Sigmoid colon (tissue), 4 donors: ENCODE data around the gene UBQLN1.

ENCODE experiments used
- EP300 ChIP-seq, 4 donors: sonication (generic); formaldehyde crosslinking; IDR thresholded peaks; one replicate each; pipeline ENCODE4 v1.6.1; 2017; ENCODE audit warnings: antibody characterized with exemption in 4 of 4
- POLR2A ChIP-seq, 2 donors: fragments of 450-650 bp; IDR thresholded peaks; one replicate each; pipeline ENCODE4 v1.6.1; 2016; ENCODE audit warnings: antibody characterized with exemption in 2 of 2, mild to moderate bottlenecking in 2 of 2, moderate library complexity in 2 of 2
- POLR2AphosphoS5 ChIP-seq, 4 donors: sonication (generic); formaldehyde crosslinking; IDR thresholded peaks; one replicate each; pipeline ENCODE4 v1.6.1; 2017; ENCODE audit warnings: antibody characterized with exemption in 4 of 4
- TF ChIP-seq, protein P1 (sequence below), 4 experiments: fragments of 450-650 bp in 3 of 4; fragments of 200-600 bp in 1 of 4; IDR thresholded peaks; one replicate each; pipeline ENCODE4 v1.5.1; 2016 to 2019; ENCODE audit warnings: antibody characterized with exemption in 4 of 4, mild to moderate bottlenecking in 3 of 4, moderate library complexity in 2 of 4

DNA sequence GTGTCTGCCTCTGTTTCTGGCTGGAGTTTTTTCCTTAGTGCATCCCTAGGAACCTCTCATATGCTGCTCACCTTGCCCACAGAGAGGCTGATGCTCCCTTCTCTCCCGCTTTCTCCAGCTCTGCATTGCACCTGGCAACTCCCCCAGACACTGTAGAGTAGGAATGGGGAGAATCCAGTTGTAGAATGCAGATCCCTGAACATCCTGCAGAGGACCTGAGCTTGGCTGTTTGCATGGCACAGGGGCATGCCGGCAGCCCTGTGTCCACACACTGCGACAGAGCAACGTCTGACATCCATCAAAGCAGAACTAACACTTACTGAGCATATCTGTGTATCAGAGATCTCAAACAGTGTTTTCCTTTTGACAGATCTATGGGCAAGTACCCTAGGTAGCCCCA lies 65.0 kb downstream of the UBQLN1 start:
- no peak for TF ChIP-seq POLR2AphosphoS5 (IDR thresholded peaks at IDR 0.05)
- TF ChIP-seq, protein P1, sequence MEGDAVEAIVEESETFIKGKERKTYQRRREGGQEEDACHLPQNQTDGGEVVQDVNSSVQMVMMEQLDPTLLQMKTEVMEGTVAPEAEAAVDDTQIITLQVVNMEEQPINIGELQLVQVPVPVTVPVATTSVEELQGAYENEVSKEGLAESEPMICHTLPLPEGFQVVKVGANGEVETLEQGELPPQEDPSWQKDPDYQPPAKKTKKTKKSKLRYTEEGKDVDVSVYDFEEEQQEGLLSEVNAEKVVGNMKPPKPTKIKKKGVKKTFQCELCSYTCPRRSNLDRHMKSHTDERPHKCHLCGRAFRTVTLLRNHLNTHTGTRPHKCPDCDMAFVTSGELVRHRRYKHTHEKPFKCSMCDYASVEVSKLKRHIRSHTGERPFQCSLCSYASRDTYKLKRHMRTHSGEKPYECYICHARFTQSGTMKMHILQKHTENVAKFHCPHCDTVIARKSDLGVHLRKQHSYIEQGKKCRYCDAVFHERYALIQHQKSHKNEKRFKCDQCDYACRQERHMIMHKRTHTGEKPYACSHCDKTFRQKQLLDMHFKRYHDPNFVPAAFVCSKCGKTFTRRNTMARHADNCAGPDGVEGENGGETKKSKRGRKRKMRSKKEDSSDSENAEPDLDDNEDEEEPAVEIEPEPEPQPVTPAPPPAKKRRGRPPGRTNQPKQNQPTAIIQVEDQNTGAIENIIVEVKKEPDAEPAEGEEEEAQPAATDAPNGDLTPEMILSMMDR (IDR thresholded peaks at IDR 0.05), result no peak
- TF ChIP-seq EP300 (IDR thresholded peaks at IDR 0.05), result no peak
- TF ChIP-seq POLR2A (IDR thresholded peaks at IDR 0.05), result no peak
